Caco-2 (cell line): Measurements from ENCODE around the gene THEMIS2. TPM values are rescaled to one million over a fixed set of nuclear protein-coding genes. Genes with fewer than 3 reads are reported as not detected.

ENCODE experiments used
- BruUV-seq: library from RNA; stranded (reverse); fragments of 400-500 nt; replicated peaks from 2 replicates; lab custom pipeline; 2021; lab: Mats Ljungman, UMichigan
- CTCF ChIA-PET: fragments of 300-600 bp; sonication (Branson Sonifier 250); formaldehyde crosslinking; loops from one replicate; lab custom pipeline; 2022; ENCODE audit warnings: antibody characterized with exemption; lab: Charles Lee
- POLR2A ChIA-PET: fragments of 300-600 bp; sonication (Branson Sonifier 250); formaldehyde crosslinking; loops from one replicate; lab custom pipeline; 2022; ENCODE audit warnings: antibody characterized with exemption; lab: Charles Lee
- DNase-seq, 2 experiments: peaks; one replicate each; pipeline versions ENCODE4 v3.0.0 to v3.0.0-alpha.2; 2020 to 2022
- H3K27me3 ChIP-seq: replicated peaks from 2 replicates; pipeline ENCODE4 v1.6.0; 2011; ENCODE audit warnings: low read length; ENCODE audit not compliant: control insufficient read depth, insufficient read depth
- H3K36me3 ChIP-seq: 2 replicates; pipeline ENCODE4 v1.5.1; 2011; ENCODE audit warnings: low read length; ENCODE audit not compliant: control insufficient read depth, insufficient read depth
- H3K4me1 ChIP-seq: fragments of 250-450 bp; sonication (Bioruptor Pico); 2 replicates; pipeline ENCODE4 v1.5.1; 2020; ENCODE audit warnings: mild to moderate bottlenecking
- H3K4me3 ChIP-seq: 2 replicates; pipeline ENCODE4 v1.5.1; 2011; ENCODE audit warnings: low read depth, mild to moderate bottlenecking, control low read depth, low read length
- H3K9me3 ChIP-seq: fragments of 250-450 bp; sonication (Bioruptor Pico); 2 replicates; pipeline ENCODE4 v1.5.1; 2020; ENCODE audit warnings: mild to moderate bottlenecking, moderate library complexity
- H3K27ac Mint-ChIP-seq: one replicate; pipeline ENCODE4 v1.8.0; 2022; ENCODE audit warnings: mixed read lengths; ENCODE audit not compliant: unreplicated experiment
- H3K27me3 Mint-ChIP-seq: one replicate; pipeline ENCODE4 v1.8.0; 2022; ENCODE audit warnings: mixed read lengths; ENCODE audit not compliant: insufficient read depth, unreplicated experiment
- H3K36me3 Mint-ChIP-seq: one replicate; pipeline ENCODE4 v1.8.0; 2022; ENCODE audit warnings: mild to moderate bottlenecking, mixed read lengths; ENCODE audit not compliant: insufficient read depth, unreplicated experiment
- H3K4me1 Mint-ChIP-seq: one replicate; pipeline ENCODE4 v1.8.0; 2022; ENCODE audit warnings: low read depth, mixed read lengths; ENCODE audit not compliant: unreplicated experiment
- H3K4me3 Mint-ChIP-seq: one replicate; pipeline ENCODE4 v1.8.0; 2022; ENCODE audit warnings: mild to moderate bottlenecking, moderate library complexity, mixed read lengths; ENCODE audit not compliant: unreplicated experiment
- H3K9me3 Mint-ChIP-seq: one replicate; pipeline ENCODE4 v1.8.0; 2022; ENCODE audit warnings: mixed read lengths; ENCODE audit not compliant: unreplicated experiment
- CTCF ChIP-seq, 2 experiments: fragments of 200-600 bp in 1 of 2; IDR thresholded peaks; 1 replicate in 1 of 2; 2 replicates in 1 of 2; pipeline versions ENCODE4 v1.5.1 to v1.8.0; 2011 to 2022; ENCODE audit warnings: antibody characterized with exemption in 1 of 2, control low read depth in 1 of 2, inconsistent platforms in 1 of 2, low read depth in 1 of 2, low read length in 1 of 2, mild to moderate bottlenecking in 1 of 2, moderate library complexity in 1 of 2; ENCODE audit not compliant: insufficient read depth in 1 of 2, severe bottlenecking in 1 of 2, unreplicated experiment in 1 of 2
- intact Hi-C: fragments of 100-400 bp; cut with micrococcal nuclease; formaldehyde crosslinking; loops from one replicate; pipeline ENCODE4 v1.10.0; 2022; ENCODE audit not compliant: unreplicated experiment
- total RNA-seq: library from RNA; stranded (reverse); gene quantifications from 2 replicates; pipeline ENCODE4 v1.2.3, GENCODE V29; 2022

Gene THEMIS2
- total RNA-seq, 1 experiment from 2014 or later, result 0.59 TPM

DNA sequence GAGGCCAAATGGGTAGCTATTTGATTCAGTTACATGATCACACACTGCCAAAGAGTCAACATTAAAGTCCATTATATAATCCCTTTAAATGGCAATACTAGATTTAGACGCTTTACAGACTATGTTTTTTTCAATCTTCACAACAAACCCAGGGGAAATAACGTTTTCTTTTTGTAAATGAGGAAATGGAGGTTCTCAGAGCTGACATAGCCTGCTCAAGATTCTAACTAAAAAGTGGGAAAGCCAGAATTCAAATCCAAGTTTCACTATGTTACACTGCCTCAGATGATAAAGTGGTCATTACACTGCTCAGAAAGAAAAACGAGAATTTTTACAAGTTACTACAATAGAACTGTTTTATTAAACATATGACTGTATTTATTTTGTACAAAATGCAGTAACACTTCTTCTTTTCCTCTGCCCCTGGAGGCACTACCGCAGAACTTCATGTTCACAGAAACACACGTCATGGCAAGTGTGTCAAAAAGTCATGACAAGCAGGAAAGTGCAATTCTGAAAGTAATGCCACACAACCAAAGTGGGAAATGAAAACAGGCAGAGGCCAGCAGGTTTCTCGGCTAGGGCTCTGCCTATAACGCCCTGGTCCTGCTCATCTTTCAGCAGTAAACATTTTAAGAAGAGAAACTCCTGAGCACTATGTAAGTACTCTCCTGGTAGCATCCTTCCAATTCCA, 19.0 kb downstream of the THEMIS2 start:
- H3K4me1 ChIP-seq, result no peaks in the 10 kb centered on the region
- ChIA-PET CTCF (no interaction called here), POLR2A (no interaction called here)
- Mint-ChIP-seq H3K27ac (no peak overlapping the region), H3K9me3 (no peaks in the 10 kb centered on the region), H3K36me3 (peaks cover 47% of the 10 kb centered on the region), H3K4me3 (no peak overlapping the region), H3K4me1 (no peaks in the 10 kb centered on the region), H3K27me3 (no peaks in the 10 kb centered on the region)
- no peak for DNase-seq
- no peaks in the 10 kb centered on the region for H3K9me3 ChIP-seq
- TSS peak; percentile 44 for BruUV-seq
- no peaks in the 10 kb centered on the region for H3K36me3 ChIP-seq
- intact Hi-C loops, result no loop called here
- H3K4me3 ChIP-seq, result no peak overlapping the region
- TF ChIP-seq CTCF (IDR thresholded peaks at IDR 0.05; ENCODE audit: insufficient read depth in 1 of 2, low read depth in 1 of 2, low read length in 1 of 2, severe bottlenecking in 1 of 2, unreplicated experiment in 1 of 2), result no peak
- no peaks in the 10 kb centered on the region for H3K27me3 ChIP-seq

DNA sequence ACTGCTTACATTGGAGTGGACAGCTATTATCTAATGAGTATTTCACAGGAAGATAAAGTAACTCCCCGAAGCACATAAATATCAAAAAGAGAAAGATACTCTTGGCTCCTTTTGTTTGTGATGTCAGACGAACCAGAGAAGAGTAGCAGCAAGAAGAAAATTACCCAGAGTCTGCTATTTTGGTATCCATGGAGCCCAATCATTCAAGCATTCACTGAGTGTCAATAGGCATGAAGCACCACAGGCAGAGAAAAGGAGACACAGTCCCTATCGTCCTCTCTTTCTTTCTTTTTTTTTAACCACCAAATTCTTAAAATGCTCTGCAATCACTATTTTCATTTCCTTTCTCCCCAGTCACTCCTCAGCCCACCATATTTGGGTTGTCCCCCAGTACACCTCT, 22.2 kb downstream of the THEMIS2 start:
- Mint-ChIP-seq H3K4me3 (no peak overlapping the region), H3K27me3 (no peaks in the 10 kb centered on the region), H3K27ac (no peak overlapping the region), H3K36me3 (peaks cover 53% of the 10 kb centered on the region), H3K9me3 (no peaks in the 10 kb centered on the region), H3K4me1 (no peaks in the 10 kb centered on the region)
- Histone ChIP-seq H3K27me3 (no peaks in the 10 kb centered on the region), H3K4me1 (no peaks in the 10 kb centered on the region), H3K9me3 (no peaks in the 10 kb centered on the region), H3K4me3 (no peak overlapping the region), H3K36me3 (no peaks in the 10 kb centered on the region)
- DNase-seq, result no peak
- CTCF ChIA-PET, result no interaction called here
- no peak for TF ChIP-seq CTCF (IDR thresholded peaks at IDR 0.05; ENCODE audit: insufficient read depth in 1 of 2, low read depth in 1 of 2, low read length in 1 of 2, severe bottlenecking in 1 of 2, unreplicated experiment in 1 of 2)
- POLR2A ChIA-PET, result no interaction called here
- intact Hi-C loops, result no loop called here
- BruUV-seq, result no TSS peak

DNA sequence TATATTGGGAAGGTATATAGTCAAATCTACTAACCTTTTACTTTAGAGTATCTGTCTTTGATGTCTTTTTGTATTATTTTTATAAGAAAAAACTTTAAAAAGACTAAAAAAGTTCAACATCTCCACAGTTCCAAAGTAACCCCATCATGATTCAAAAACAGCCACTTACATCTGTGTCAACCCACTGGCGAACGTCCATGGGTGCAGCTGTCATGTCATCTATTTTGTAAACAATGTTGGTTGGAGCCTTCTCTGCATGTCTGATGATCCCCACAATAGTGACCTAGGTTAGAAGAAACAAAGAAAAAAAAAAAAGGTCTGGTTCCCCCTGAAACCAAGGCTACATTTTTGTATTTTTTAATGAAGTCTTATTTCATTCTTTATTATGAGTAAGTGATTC, 34.4 kb downstream of the THEMIS2 start:
- H3K4me3 ChIP-seq, result no peak overlapping the region
- TF ChIP-seq CTCF (IDR thresholded peaks at IDR 0.05; ENCODE audit: insufficient read depth in 1 of 2, low read depth in 1 of 2, low read length in 1 of 2, severe bottlenecking in 1 of 2, unreplicated experiment in 1 of 2), result no peak
- H3K9me3 Mint-ChIP-seq, result no peaks in the 10 kb centered on the region
- H3K27me3 ChIP-seq, result no peaks in the 10 kb centered on the region
- intact Hi-C loops, result no loop called here
- POLR2A ChIA-PET, result interaction anchor here (0.6 kb wide), 1 partner anchor 79 kb away, joined by 3 read pairs; no protein-coding TSS in a partner anchor
- H3K36me3 Mint-ChIP-seq, result peaks cover 78% of the 10 kb centered on the region
- no peak for DNase-seq
- H3K27ac Mint-ChIP-seq, result no peak overlapping the region
- BruUV-seq, result no TSS peak
- no peaks in the 10 kb centered on the region for H3K27me3 Mint-ChIP-seq
- no peaks in the 10 kb centered on the region for H3K4me1 Mint-ChIP-seq
- no peaks in the 10 kb centered on the region; the same call in 1 of the 2 replicates for H3K36me3 ChIP-seq
- no peak overlapping the region for H3K4me3 Mint-ChIP-seq
- no peaks in the 10 kb centered on the region for H3K4me1 ChIP-seq
- CTCF ChIA-PET, result no interaction called here
- H3K9me3 ChIP-seq, result no peaks in the 10 kb centered on the region
